Suprapubic skin (tissue), 4 donors: ENCODE measurements around the gene RANGRF.
A peak's percentile ranks its signal among the peaks of the same experiment; 100 is the strongest.

Experiments
- EP300 ChIP-seq: sonication (generic); formaldehyde crosslinking; IDR thresholded peaks from one replicate; pipeline ENCODE4 v1.6.1; 2017; ENCODE audit warnings: antibody characterized with exemption
- POLR2A ChIP-seq, 2 donors: fragments of 450-650 bp; IDR thresholded peaks; one replicate each; pipeline ENCODE4 v1.6.1; 2017; ENCODE audit warnings: antibody characterized with exemption in 2 of 2, mild to moderate bottlenecking in 2 of 2, moderate library complexity in 2 of 2
- POLR2AphosphoS5 ChIP-seq, 3 donors: sonication (generic); formaldehyde crosslinking; IDR thresholded peaks; one replicate each; pipeline ENCODE4 v1.6.1; 2017; ENCODE audit warnings: antibody characterized with exemption in 3 of 3
- TF ChIP-seq, protein P1 (sequence below), 2 donors: fragments of 200-600 bp in 1 of 2; fragments of 450-650 bp in 1 of 2; sonication (generic) in 1 of 2; IDR thresholded peaks; one replicate each; pipeline ENCODE4 v1.5.1; 2016 to 2019; ENCODE audit warnings: antibody characterized with exemption in 2 of 2, mild to moderate bottlenecking in 1 of 2, moderate library complexity in 1 of 2

GRCh38 chr17:8300627-8301242 is 12.3 kb downstream of the RANGRF start:
- TF ChIP-seq, protein P1, sequence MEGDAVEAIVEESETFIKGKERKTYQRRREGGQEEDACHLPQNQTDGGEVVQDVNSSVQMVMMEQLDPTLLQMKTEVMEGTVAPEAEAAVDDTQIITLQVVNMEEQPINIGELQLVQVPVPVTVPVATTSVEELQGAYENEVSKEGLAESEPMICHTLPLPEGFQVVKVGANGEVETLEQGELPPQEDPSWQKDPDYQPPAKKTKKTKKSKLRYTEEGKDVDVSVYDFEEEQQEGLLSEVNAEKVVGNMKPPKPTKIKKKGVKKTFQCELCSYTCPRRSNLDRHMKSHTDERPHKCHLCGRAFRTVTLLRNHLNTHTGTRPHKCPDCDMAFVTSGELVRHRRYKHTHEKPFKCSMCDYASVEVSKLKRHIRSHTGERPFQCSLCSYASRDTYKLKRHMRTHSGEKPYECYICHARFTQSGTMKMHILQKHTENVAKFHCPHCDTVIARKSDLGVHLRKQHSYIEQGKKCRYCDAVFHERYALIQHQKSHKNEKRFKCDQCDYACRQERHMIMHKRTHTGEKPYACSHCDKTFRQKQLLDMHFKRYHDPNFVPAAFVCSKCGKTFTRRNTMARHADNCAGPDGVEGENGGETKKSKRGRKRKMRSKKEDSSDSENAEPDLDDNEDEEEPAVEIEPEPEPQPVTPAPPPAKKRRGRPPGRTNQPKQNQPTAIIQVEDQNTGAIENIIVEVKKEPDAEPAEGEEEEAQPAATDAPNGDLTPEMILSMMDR (IDR thresholded peaks at IDR 0.05), result peak; percentile 75 to 79
- TF ChIP-seq POLR2AphosphoS5 (IDR thresholded peaks at IDR 0.05), result no peak
- TF ChIP-seq EP300, result no peak
- no peak for TF ChIP-seq POLR2A (IDR thresholded peaks at IDR 0.05)
